GM18526 (cell line): ENCODE results near the gene TMPRSS13.

Source experiments
- POLR2A ChIP-seq: IDR thresholded peaks from 3 replicates; pipeline ENCODE4 v1.6.1; 2011; ENCODE audit not compliant: insufficient read length; ENCODE audit errors: extremely low read depth

Gene TMPRSS13

GRCh38 chr11:117876341-117877119 lies 52.7 kb downstream of the TMPRSS13 start, which contains the start of gene FXYD6:
TSS of gene FXYD6 (minus strand) at chr11:117876658. CDS start at chr11:117842776, 33,882 bp downstream.
- no peak for TF ChIP-seq POLR2A

GRCh38 chr11:117876059-117876340 lies 53.2 kb downstream of the TMPRSS13 start:
- no peak for TF ChIP-seq POLR2A

- no peak for TF ChIP-seq POLR2A
Measured at GRCh38 chr11:117875382-117876058, 53.7 kb downstream of the TMPRSS13 start.

- TF ChIP-seq POLR2A = no peak
Measured at GRCh38 chr11:117874910-117875381, 54.3 kb downstream of the TMPRSS13 start.

GRCh38 chr11:117874253-117874909 lies 54.8 kb downstream of the TMPRSS13 start:
- TF ChIP-seq POLR2A = no peak

- no peak for TF ChIP-seq POLR2A
Measured at GRCh38 chr11:117873828-117874125, 55.4 kb downstream of the TMPRSS13 start.

GRCh38 chr11:117872975-117873827 lies 56.0 kb downstream of the TMPRSS13 start:
- TF ChIP-seq POLR2A = no peak

- no peak for TF ChIP-seq POLR2A
Measured at GRCh38 chr11:117872420-117872961, 56.7 kb downstream of the TMPRSS13 start.

- no peak for TF ChIP-seq POLR2A
Measured at GRCh38 chr11:117871784-117872183, 57.4 kb downstream of the TMPRSS13 start.

GRCh38 chr11:117871160-117871559 lies 58.0 kb downstream of the TMPRSS13 start:
- no peak for TF ChIP-seq POLR2A

GRCh38 chr11:117870103-117870952 lies 58.9 kb downstream of the TMPRSS13 start:
- TF ChIP-seq POLR2A = no peak

- TF ChIP-seq POLR2A = no peak
Measured at GRCh38 chr11:117869604-117870003, 59.6 kb downstream of the TMPRSS13 start.

- no peak for TF ChIP-seq POLR2A
Measured at GRCh38 chr11:117868815-117869561, 60.2 kb downstream of the TMPRSS13 start.

- TF ChIP-seq POLR2A = no peak
Measured at GRCh38 chr11:117868088-117868487, 61.1 kb downstream of the TMPRSS13 start.

- no peak for TF ChIP-seq POLR2A
Measured at GRCh38 chr11:117866526-117866925, 62.7 kb downstream of the TMPRSS13 start.
